Measurements from ENCODE around the gene FXYD5. TPM values are rescaled to one million over a fixed set of nuclear protein-coding genes. Genes with fewer than 3 reads are reported as not detected.

FXYD5 gene
- total and polyA plus RNA-seq, 9 of the 15 experiments (the other 6 are each of a cell fraction or from before 2014, with no cell fraction given) = 104 to 537 (median 174) TPM

DNA sequence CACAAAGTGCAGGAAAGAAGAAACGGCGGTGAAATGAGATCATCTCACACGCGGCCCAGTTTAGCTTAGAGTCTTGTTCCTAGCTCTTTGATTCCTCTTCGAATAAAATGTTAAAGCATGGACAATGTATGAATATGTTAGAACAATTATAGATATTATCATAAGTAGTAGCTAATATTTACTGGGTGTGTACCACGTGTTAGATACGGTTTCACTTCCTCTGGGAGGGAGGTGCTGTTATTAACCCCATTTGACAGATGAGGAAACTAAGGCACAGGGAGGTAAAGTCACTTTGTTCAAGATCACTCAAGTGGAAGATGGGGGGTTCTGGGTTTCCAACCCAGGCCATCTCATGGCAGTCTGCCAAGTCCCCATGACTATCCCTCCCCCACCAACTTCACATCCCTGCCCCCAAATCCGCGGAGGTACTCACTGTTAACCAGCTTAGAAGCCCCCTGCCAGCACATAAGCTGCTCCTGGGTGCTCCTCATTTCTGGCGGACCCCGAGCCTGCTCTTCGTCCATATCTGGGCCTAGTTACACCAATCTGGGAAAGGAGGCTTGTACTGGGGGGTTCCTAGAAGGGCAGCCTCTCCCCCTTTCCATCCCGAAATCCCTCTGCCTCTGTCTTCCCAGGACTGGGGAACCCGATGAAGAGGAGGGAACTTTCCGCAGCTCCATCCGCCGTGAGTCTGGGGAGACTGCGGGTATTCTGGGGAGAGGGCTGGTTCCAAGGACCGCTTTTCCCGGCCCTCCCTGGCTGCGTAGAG lies 12.5 kb upstream of the FXYD5 start (continued):
- TF ChIP-seq NFIX (CRISPR knock-in tag; IDR thresholded peaks at IDR 0.05; ENCODE audit: low read depth) = 0 out of 2 replicates have a peak, but pooled peaks have one; percentile 26
- no peak for TF ChIP-seq GMEB1 (CRISPR knock-in tag; IDR thresholded peaks at IDR 0.05)
- TF ChIP-seq TCF7 (IDR thresholded peaks at IDR 0.05; ENCODE audit: borderline replicate concordance) = no peak
- TF ChIP-seq NFIC (IDR thresholded peaks at IDR 0.05) = peak; percentile 92
- TF ChIP-seq KAT2B (IDR thresholded peaks at IDR 0.05; ENCODE audit: low read depth, low read length) = no peak
- TF ChIP-seq PHF8 (IDR thresholded peaks at IDR 0.05; ENCODE audit: borderline replicate concordance, low read length) = peak; percentile 15; the same call in 1 of the 2 replicates
- TF ChIP-seq SMARCA5 (IDR thresholded peaks at IDR 0.05) = peak; percentile 19; the same call in 1 of the 2 replicates
- TF ChIP-seq SMARCC2 (IDR thresholded peaks at IDR 0.05; ENCODE audit: low read depth) = no peak
- no peak for TF ChIP-seq BRD4 (IDR thresholded peaks at IDR 0.05)
- TF ChIP-seq MNT (conservative IDR thresholded peaks at IDR 0.05) = peak; percentile 43 to 51; a peak in 2 of 4 replicates
- TF ChIP-seq, protein P1, sequence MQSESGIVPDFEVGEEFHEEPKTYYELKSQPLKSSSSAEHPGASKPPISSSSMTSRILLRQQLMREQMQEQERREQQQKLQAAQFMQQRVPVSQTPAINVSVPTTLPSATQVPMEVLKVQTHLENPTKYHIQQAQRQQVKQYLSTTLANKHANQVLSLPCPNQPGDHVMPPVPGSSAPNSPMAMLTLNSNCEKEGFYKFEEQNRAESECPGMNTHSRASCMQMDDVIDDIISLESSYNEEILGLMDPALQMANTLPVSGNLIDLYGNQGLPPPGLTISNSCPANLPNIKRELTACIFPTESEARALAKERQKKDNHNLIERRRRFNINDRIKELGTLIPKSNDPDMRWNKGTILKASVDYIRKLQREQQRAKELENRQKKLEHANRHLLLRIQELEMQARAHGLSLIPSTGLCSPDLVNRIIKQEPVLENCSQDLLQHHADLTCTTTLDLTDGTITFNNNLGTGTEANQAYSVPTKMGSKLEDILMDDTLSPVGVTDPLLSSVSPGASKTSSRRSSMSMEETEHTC (IDR thresholded peaks at IDR 0.05) = no peak
- TF ChIP-seq, protein P2, sequence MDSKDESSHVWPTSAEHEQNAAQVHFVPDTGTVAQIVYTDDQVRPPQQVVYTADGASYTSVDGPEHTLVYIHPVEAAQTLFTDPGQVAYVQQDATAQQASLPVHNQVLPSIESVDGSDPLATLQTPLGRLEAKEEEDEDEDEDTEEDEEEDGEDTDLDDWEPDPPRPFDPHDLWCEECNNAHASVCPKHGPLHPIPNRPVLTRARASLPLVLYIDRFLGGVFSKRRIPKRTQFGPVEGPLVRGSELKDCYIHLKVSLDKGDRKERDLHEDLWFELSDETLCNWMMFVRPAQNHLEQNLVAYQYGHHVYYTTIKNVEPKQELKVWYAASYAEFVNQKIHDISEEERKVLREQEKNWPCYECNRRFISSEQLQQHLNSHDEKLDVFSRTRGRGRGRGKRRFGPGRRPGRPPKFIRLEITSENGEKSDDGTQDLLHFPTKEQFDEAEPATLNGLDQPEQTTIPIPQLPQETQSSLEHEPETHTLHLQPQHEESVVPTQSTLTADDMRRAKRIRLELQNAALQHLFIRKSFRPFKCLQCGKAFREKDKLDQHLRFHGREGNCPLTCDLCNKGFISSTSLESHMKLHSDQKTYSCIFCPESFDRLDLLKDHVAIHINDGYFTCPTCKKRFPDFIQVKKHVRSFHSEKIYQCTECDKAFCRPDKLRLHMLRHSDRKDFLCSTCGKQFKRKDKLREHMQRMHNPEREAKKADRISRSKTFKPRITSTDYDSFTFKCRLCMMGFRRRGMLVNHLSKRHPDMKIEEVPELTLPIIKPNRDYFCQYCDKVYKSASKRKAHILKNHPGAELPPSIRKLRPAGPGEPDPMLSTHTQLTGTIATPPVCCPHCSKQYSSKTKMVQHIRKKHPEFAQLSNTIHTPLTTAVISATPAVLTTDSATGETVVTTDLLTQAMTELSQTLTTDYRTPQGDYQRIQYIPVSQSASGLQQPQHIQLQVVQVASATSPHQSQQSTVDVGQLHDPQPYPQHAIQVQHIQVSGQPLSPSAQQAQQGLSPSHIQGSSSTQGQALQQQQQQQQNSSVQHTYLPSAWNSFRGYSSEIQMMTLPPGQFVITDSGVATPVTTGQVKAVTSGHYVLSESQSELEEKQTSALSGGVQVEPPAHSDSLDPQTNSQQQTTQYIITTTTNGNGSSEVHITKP (IDR thresholded peaks at IDR 0.05; ENCODE audit: partially characterized antibody) = no peak
- 0 out of 2 replicates have a peak, but pooled peaks have one; percentile 19 for TF ChIP-seq MTA3 (IDR thresholded peaks at IDR 0.05; ENCODE audit: borderline replicate concordance)
- TF ChIP-seq, protein P3, sequence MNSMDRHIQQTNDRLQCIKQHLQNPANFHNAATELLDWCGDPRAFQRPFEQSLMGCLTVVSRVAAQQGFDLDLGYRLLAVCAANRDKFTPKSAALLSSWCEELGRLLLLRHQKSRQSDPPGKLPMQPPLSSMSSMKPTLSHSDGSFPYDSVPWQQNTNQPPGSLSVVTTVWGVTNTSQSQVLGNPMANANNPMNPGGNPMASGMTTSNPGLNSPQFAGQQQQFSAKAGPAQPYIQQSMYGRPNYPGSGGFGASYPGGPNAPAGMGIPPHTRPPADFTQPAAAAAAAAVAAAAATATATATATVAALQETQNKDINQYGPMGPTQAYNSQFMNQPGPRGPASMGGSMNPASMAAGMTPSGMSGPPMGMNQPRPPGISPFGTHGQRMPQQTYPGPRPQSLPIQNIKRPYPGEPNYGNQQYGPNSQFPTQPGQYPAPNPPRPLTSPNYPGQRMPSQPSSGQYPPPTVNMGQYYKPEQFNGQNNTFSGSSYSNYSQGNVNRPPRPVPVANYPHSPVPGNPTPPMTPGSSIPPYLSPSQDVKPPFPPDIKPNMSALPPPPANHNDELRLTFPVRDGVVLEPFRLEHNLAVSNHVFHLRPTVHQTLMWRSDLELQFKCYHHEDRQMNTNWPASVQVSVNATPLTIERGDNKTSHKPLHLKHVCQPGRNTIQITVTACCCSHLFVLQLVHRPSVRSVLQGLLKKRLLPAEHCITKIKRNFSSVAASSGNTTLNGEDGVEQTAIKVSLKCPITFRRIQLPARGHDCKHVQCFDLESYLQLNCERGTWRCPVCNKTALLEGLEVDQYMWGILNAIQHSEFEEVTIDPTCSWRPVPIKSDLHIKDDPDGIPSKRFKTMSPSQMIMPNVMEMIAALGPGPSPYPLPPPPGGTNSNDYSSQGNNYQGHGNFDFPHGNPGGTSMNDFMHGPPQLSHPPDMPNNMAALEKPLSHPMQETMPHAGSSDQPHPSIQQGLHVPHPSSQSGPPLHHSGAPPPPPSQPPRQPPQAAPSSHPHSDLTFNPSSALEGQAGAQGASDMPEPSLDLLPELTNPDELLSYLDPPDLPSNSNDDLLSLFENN (IDR thresholded peaks at IDR 0.05; ENCODE audit: low read depth in 2 of 2, low read length in 2 of 2) = no peak
- peak; percentile 55; the same call in 1 of the 2 replicates for TF ChIP-seq CBX1 (IDR thresholded peaks at IDR 0.05; ENCODE audit: low read depth)
